IPS-18c (cell line): ENCODE data around the gene PAPPA2.

Experiments
- H3K4me3 ChIP-seq: 2 replicates; pipeline ENCODE4 v1.7.0; 2013; ENCODE audit warnings: low read depth, mild to moderate bottlenecking, low read length, moderate library complexity; ENCODE audit not compliant: insufficient read depth
- H3K9me3 ChIP-seq: one replicate; pipeline ENCODE4 v1.6.1; 2013; ENCODE audit warnings: mild to moderate bottlenecking, low read length, moderate library complexity; ENCODE audit not compliant: control insufficient read depth, insufficient read depth

Gene PAPPA2

GRCh38 chr1:176694713-176695112 is 231.7 kb downstream of the PAPPA2 start:
- Histone ChIP-seq H3K9me3 (no peaks in the 10 kb centered on the region), H3K4me3 (no peak overlapping the region)

- no peak overlapping the region for H3K4me3 ChIP-seq
- no peaks in the 10 kb centered on the region for H3K9me3 ChIP-seq
Observed at GRCh38 chr1:176696109-176696508, 233.1 kb downstream of the PAPPA2 start.

GRCh38 chr1:176696689-176697088 is 233.7 kb downstream of the PAPPA2 start:
- no peak overlapping the region for H3K4me3 ChIP-seq

GRCh38 chr1:176699821-176700220 is 236.8 kb downstream of the PAPPA2 start:
- H3K4me3 ChIP-seq: no peak overlapping the region

More at GRCh38 chr1:176696689-176697088, 233.7 kb downstream of the PAPPA2 start:
- no peaks in the 10 kb centered on the region for H3K9me3 ChIP-seq

GRCh38 chr1:176701151-176701866 is 238.3 kb downstream of the PAPPA2 start:
- Histone ChIP-seq H3K9me3 (no peaks in the 10 kb centered on the region), H3K4me3 (no peak overlapping the region)

More at GRCh38 chr1:176699821-176700220, 236.8 kb downstream of the PAPPA2 start:
- no peaks in the 10 kb centered on the region for H3K9me3 ChIP-seq

GRCh38 chr1:176702901-176703300 is 239.9 kb downstream of the PAPPA2 start:
- H3K4me3 ChIP-seq: no peak overlapping the region
- H3K9me3 ChIP-seq: no peaks in the 10 kb centered on the region

GRCh38 chr1:176705585-176705984 is 242.6 kb downstream of the PAPPA2 start:
- Histone ChIP-seq H3K9me3 (no peaks in the 10 kb centered on the region), H3K4me3 (no peak overlapping the region)

GRCh38 chr1:176717066-176717750 is 254.2 kb downstream of the PAPPA2 start:
- Histone ChIP-seq H3K4me3 (no peak overlapping the region), H3K9me3 (no peaks in the 10 kb centered on the region)

GRCh38 chr1:176719447-176719846 is 256.5 kb downstream of the PAPPA2 start:
- no peaks in the 10 kb centered on the region for H3K9me3 ChIP-seq
- no peak overlapping the region for H3K4me3 ChIP-seq

- H3K9me3 ChIP-seq: no peaks in the 10 kb centered on the region
- no peak overlapping the region for H3K4me3 ChIP-seq
Observed at GRCh38 chr1:176720838-176721237, 257.9 kb downstream of the PAPPA2 start.

GRCh38 chr1:176733661-176734060 is 270.7 kb downstream of the PAPPA2 start:
- Histone ChIP-seq H3K4me3 (no peak overlapping the region), H3K9me3 (no peaks in the 10 kb centered on the region)

GRCh38 chr1:176735201-176735600 is 272.2 kb downstream of the PAPPA2 start:
- H3K9me3 ChIP-seq: no peaks in the 10 kb centered on the region
- no peak overlapping the region for H3K4me3 ChIP-seq

GRCh38 chr1:176736015-176736414 is 273.0 kb downstream of the PAPPA2 start:
- Histone ChIP-seq H3K9me3 (no peaks in the 10 kb centered on the region), H3K4me3 (no peak overlapping the region)

- Histone ChIP-seq H3K9me3 (no peaks in the 10 kb centered on the region), H3K4me3 (no peak overlapping the region)
Observed at GRCh38 chr1:176741181-176741580, 278.2 kb downstream of the PAPPA2 start.

- Histone ChIP-seq H3K4me3 (no peak overlapping the region), H3K9me3 (no peaks in the 10 kb centered on the region)
Observed at GRCh38 chr1:176742322-176742721, 279.3 kb downstream of the PAPPA2 start.

- Histone ChIP-seq H3K4me3 (no peak overlapping the region), H3K9me3 (no peaks in the 10 kb centered on the region)
Observed at GRCh38 chr1:176744142-176744541, 281.2 kb downstream of the PAPPA2 start.

- Histone ChIP-seq H3K4me3 (no peak overlapping the region), H3K9me3 (no peaks in the 10 kb centered on the region)
Observed at GRCh38 chr1:176745945-176746344, 283.0 kb downstream of the PAPPA2 start.

GRCh38 chr1:176752505-176752904 is 289.5 kb downstream of the PAPPA2 start:
- Histone ChIP-seq H3K4me3 (no peak overlapping the region), H3K9me3 (no peaks in the 10 kb centered on the region)
